ENCODE results near the gene MVB12B.

DNA sequence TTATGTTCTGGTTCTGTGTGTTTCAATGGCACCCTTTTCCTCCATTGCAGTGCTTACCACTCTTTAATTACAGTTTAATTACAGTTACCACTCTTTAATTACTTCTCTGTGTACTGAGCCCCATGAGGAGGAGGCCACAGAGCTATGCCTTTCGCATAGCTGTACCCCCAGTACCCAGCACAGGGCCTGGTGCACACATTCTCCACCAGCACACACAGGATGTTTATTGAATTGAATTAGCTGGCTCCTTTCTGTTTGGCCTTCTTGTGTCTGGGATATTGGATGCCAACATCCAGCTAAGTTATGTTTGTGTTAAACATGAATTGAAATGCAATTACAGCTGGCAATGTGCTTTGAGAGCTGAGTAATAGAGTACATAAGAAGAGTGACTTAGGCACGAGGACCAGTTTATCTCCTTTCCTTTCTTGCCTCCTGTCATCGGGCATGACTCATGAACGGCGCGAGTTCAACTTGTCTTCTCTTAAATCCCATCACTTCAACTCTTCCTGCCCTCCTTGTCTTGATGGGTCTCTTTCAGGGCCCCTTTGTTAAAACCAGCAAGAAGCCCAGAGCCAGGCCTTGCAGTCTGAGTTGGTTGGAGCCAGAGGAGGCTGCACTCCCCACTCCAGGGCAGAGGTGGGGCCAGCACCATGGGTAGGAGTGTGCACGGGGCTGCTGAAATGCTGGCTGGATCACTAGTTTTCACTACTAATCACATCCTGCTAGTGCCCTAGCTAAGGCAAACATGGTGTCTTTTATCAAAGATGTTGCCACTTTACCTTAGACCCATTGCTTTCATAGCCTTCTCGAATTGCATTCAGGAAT lies 37.4 kb downstream of the MVB12B start:
- TF ChIP-seq EZH2 (IDR thresholded peaks at IDR 0.05; ENCODE audit: borderline replicate concordance, low read length), result no peak
- TF ChIP-seq, protein P1, sequence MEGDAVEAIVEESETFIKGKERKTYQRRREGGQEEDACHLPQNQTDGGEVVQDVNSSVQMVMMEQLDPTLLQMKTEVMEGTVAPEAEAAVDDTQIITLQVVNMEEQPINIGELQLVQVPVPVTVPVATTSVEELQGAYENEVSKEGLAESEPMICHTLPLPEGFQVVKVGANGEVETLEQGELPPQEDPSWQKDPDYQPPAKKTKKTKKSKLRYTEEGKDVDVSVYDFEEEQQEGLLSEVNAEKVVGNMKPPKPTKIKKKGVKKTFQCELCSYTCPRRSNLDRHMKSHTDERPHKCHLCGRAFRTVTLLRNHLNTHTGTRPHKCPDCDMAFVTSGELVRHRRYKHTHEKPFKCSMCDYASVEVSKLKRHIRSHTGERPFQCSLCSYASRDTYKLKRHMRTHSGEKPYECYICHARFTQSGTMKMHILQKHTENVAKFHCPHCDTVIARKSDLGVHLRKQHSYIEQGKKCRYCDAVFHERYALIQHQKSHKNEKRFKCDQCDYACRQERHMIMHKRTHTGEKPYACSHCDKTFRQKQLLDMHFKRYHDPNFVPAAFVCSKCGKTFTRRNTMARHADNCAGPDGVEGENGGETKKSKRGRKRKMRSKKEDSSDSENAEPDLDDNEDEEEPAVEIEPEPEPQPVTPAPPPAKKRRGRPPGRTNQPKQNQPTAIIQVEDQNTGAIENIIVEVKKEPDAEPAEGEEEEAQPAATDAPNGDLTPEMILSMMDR (conservative IDR thresholded peaks at IDR 0.05 in 1 of 2, IDR thresholded peaks at IDR 0.05 in 1 of 2; ENCODE audit: extremely low read depth in 1 of 2, insufficient read depth in 1 of 2, low read depth in 1 of 2, low read length in 2 of 2), result no peak
